ENCODE measurements around the gene ATF6B.

The ATF6B gene

DNA sequence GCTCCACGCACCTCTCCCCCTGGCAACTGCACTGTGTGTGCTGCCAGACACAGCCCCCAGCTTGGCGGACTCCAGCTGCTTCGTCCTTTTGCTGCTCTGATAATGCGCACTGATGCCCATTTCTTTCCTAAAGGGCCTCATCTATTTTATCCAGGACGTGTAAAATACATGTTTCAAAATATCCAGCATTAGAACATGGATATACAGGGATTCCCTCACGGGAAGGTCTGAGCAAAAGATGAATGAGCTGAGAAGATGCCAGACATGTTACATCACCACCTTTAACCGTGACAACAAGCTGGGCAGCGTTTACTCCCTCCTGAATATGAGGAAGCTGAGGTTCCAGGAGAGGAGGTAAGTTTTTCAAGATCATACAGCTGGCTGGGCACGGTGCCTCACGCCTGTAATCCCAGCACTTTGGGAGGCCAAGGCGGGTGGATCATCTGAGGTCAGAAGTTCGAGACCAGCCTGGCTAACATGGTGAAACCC is 51.7 kb downstream of the ATF6B start:
- no peak for DNase-seq (ENCODE audit: extremely low spot score)
- CTCF ChIA-PET: interaction anchor here (1.7 to 2.6 kb wide), 3 partner anchors 27 to 169 kb away, joined by 4 to 10 read pairs (median 4); no protein-coding TSS in a partner anchor
- TF ChIP-seq, protein P1, sequence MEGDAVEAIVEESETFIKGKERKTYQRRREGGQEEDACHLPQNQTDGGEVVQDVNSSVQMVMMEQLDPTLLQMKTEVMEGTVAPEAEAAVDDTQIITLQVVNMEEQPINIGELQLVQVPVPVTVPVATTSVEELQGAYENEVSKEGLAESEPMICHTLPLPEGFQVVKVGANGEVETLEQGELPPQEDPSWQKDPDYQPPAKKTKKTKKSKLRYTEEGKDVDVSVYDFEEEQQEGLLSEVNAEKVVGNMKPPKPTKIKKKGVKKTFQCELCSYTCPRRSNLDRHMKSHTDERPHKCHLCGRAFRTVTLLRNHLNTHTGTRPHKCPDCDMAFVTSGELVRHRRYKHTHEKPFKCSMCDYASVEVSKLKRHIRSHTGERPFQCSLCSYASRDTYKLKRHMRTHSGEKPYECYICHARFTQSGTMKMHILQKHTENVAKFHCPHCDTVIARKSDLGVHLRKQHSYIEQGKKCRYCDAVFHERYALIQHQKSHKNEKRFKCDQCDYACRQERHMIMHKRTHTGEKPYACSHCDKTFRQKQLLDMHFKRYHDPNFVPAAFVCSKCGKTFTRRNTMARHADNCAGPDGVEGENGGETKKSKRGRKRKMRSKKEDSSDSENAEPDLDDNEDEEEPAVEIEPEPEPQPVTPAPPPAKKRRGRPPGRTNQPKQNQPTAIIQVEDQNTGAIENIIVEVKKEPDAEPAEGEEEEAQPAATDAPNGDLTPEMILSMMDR (IDR thresholded peaks at IDR 0.05; ENCODE audit: control extremely low read depth, extremely low read depth, low read depth, missing control alignments): no peak
- POLR2A ChIA-PET: no interaction called here

DNA sequence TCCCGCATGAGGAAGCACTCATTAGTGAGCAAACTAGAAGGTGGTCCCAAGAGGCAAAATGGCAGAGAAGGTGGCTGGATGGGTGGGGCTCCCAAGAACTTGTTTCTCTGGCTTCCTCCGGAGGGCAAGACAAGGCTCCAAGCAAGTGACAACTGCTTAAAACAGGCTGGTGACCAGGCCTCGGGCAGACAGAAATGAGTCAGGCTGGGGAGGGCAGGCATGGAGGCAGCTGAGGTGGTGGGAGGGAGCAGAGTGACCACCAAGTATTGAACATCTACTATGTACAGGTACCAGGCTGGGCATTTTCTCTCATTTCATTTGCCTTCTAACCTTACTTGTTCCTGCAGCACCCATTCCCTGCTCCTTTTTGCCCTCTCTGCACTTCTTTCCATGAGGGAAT is 52.3 kb downstream of the ATF6B start:
- DNase-seq (ENCODE audit: extremely low spot score): no peak
- CTCF ChIA-PET: interaction anchor here (1.9 to 2.6 kb wide), 2 partner anchors 28 to 169 kb away, joined by 4 to 10 read pairs; no protein-coding TSS in a partner anchor
- POLR2A ChIA-PET: no interaction called here
- TF ChIP-seq, protein P1 (IDR thresholded peaks at IDR 0.05; ENCODE audit: control extremely low read depth, extremely low read depth, low read depth, missing control alignments): no peak

DNA sequence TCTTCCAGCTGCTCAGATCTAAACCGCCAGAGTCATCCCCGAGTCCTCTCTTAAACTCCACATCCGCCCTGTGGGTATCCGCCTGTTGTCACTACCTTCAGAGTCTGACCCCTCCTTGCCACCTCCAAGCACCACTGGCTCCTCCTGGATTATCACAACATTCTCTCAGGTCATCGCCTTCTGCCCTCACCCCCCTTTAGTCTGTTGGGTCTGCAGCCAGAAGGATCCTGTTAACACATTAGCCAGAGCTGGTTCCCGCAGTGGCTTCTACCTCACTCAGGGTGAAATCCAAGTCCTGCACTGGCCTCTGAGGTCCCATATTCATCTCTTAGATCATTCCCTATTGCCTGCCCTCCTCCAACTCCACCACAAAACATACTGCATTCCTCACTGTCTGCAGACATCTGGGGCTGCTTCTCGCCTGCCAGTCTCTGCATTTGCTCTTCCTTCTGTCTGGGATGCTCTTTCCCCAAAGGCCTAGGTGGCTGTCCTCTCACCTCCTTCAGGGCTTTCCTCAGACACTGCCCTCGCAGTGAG is 53.0 kb downstream of the ATF6B start:
- TF ChIP-seq, protein P1 (IDR thresholded peaks at IDR 0.05; ENCODE audit: control extremely low read depth, extremely low read depth, low read depth, missing control alignments): no peak
- DNase-seq (ENCODE audit: extremely low spot score): no peak
- POLR2A ChIA-PET: no interaction called here
- CTCF ChIA-PET: interaction anchor here (2.6 kb wide), 1 partner anchor 27 kb away, joined by 10 read pairs; no protein-coding TSS in a partner anchor

DNA sequence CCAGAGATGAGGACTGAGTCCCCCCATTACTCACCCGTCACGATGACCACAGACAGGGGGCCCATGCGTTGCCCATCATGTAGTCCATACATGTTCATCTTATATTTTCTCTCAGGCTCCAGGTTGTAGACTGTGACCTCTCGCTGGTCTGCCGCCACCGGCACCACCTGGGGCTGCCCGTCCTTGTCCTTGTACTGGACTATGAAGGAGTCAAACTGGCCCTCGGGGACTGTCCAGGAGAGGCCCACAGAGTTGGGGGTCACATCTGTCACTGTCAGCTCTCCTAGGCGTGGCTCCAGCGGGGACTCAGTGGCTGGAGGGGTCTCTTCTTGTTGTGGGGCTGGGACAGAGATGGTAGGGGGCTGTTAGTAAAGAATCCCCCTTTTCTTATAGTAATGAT is 54.4 kb downstream of the ATF6B start:
- POLR2A ChIA-PET: no interaction called here
- DNase-seq (ENCODE audit: extremely low spot score): no peak
- CTCF ChIA-PET: no interaction called here
- TF ChIP-seq, protein P1 (IDR thresholded peaks at IDR 0.05; ENCODE audit: control extremely low read depth, extremely low read depth, low read depth, missing control alignments): no peak

DNA sequence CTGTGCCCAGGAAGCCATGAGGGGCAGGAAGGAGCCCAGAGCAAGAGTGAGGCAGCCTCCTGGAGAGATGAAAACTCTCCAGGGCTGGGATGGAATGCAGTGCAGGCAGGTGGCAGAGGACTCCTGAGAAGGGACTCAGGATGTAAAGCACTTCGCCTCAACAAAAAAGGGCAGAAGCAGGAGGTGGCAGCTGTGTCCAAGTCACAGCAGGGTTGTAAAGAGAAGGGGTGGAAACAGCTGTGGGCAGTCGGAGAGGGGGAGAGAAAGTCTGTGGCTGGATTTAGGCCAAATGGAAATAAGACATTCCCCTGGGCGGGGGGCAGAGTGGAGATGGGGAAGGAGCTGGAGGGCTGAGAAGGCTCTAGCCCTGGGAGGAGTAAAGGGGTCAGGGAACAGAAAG is 54.9 kb downstream of the ATF6B start:
- ChIA-PET CTCF (no interaction called here), POLR2A (no interaction called here)
- TF ChIP-seq, protein P1 (IDR thresholded peaks at IDR 0.05; ENCODE audit: control extremely low read depth, extremely low read depth, low read depth, missing control alignments): no peak
- no peak for DNase-seq (ENCODE audit: extremely low spot score)

DNA sequence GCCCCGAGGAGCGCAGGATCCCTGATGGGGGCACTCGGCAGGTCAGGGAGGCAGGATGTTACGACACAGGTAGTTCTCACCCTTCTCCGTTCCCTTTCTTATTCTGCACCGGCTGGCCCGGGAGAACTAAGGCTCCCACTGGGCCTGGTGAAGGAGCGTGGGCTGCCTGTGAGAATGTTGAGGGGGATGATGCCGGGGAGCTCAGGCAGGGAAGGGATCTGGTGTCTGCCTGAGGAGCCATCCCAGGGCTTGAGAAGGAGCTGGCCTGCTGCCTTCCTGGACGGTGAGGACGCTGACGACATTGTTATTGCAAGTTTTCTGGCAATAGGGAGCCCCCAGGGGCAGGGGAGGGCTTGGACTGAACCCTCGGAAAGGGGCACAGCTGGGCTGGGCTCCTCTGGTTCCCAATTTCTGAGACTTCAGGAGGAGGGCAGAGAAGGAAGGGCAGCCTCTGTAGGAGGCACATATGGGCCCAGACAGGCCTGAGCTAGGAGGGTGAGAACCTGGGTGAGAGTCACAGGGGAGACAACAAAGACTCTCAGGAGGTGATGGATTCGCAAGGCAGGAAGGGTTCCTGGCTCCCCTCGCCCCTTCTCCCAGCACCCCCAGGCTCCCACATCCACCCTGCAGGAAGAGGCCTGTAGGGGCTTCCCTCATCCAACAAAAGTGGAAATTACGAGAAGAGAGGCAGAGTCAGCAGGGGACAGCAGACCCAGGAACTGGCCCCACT is 57.1 kb downstream of the ATF6B start:
- DNase-seq (ENCODE audit: extremely low spot score): no peak
- ChIA-PET CTCF (interaction anchor here (1.0 kb wide), 1 partner anchor 9 kb away, joined by 3 read pairs; no protein-coding TSS in a partner anchor), POLR2A (interaction anchor here (0.5 kb wide), 1 partner anchor 34 kb away, joined by 5 read pairs; no protein-coding TSS in a partner anchor)

More for the DNA sequence above, 57.1 kb downstream of the ATF6B start:
- TF ChIP-seq, protein P1 (IDR thresholded peaks at IDR 0.05; ENCODE audit: control extremely low read depth, extremely low read depth, low read depth, missing control alignments): no peak

All from GM10248 (cell line).